Common myeloid progenitor, CD34-positive (primary cell): Measurements from ENCODE around the gene EXO1.
"Not testable (repeated sequence)": the region's sequence is repeated elsewhere in the genome, so short reads cannot be mapped to it uniquely, and the experiment has no call there.

Experiments used
- CTCF ChIA-PET: fragments of 350-600 bp; sonication (Branson Sonifier 250); formaldehyde crosslinking; loops from one replicate; lab custom pipeline; 2021; ENCODE audit warnings: antibody characterized with exemption; lab: Charles Lee
- POLR2A ChIA-PET: fragments of 350-600 bp; sonication (Branson Sonifier 250); formaldehyde crosslinking; loops from one replicate; lab custom pipeline; 2021; ENCODE audit warnings: antibody characterized with exemption; lab: Charles Lee
- DNase-seq, 3 donors: peaks; one replicate each; pipeline versions ENCODE4 v3.0.0 to v3.0.0-alpha.2; 2013
- H3K27ac ChIP-seq, 2 experiments: 1 replicate in 1 of 2; 2 replicates in 1 of 2; pipeline ENCODE4 v1.7.0; 2013; ENCODE audit warnings: inconsistent platforms in 2 of 2, low read length in 2 of 2, mild to moderate bottlenecking in 2 of 2, low read depth in 1 of 2, moderate library complexity in 1 of 2; ENCODE audit not compliant: severe bottlenecking in 2 of 2, insufficient read depth in 1 of 2, poor library complexity in 1 of 2
- H3K27me3 ChIP-seq, 5 experiments: replicated peaks in 2 of 5; 1 replicate in 3 of 5; 2 replicates in 2 of 5; pipeline versions ENCODE4 v1.6.1 to v1.7.0; 2013; ENCODE audit warnings: low read length in 4 of 5, mild to moderate bottlenecking in 2 of 5, moderate library complexity in 2 of 5, inconsistent platforms in 1 of 5; ENCODE audit not compliant: insufficient read depth in 5 of 5, control insufficient read depth in 4 of 5
- H3K36me3 ChIP-seq, 4 experiments: 1 replicate in 2 of 4; 2 replicates in 2 of 4; pipeline versions ENCODE4 v1.6.1 to v1.7.0; 2013; ENCODE audit warnings: low read length in 3 of 4, control low read depth in 1 of 4, mild to moderate bottlenecking in 1 of 4; ENCODE audit not compliant: control insufficient read depth in 4 of 4, insufficient read depth in 4 of 4
- H3K4me1 ChIP-seq, 4 experiments: 1 replicate in 3 of 4; 2 replicates in 1 of 4; pipeline versions ENCODE4 v1.6.1 to v1.7.1; 2013; ENCODE audit warnings: low read length in 3 of 4, mild to moderate bottlenecking in 3 of 4, control low read depth in 1 of 4, inconsistent platforms in 1 of 4, moderate library complexity in 1 of 4; ENCODE audit not compliant: control insufficient read depth in 4 of 4, insufficient read depth in 4 of 4; ENCODE audit errors: control extremely low read depth in 1 of 4
- H3K4me3 ChIP-seq, 7 experiments: 1 replicate in 4 of 7; 2 replicates in 3 of 7; pipeline versions ENCODE4 v1.5.1 to v1.7.0; 2013; ENCODE audit warnings: mild to moderate bottlenecking in 7 of 7, low read length in 6 of 7, moderate library complexity in 6 of 7, inconsistent platforms in 2 of 7, low read depth in 2 of 7, control low read depth in 1 of 7; ENCODE audit not compliant: insufficient read depth in 4 of 7, control insufficient read depth in 1 of 7; ENCODE audit errors: extremely low read depth in 1 of 7
- H3K9me3 ChIP-seq, 5 experiments: 1 replicate in 4 of 5; 2 replicates in 1 of 5; pipeline versions ENCODE4 v1.6.1 to v1.7.1; 2013; ENCODE audit warnings: low read length in 4 of 5, mild to moderate bottlenecking in 2 of 5, inconsistent platforms in 1 of 5, low read depth in 1 of 5, moderate library complexity in 1 of 5; ENCODE audit not compliant: control insufficient read depth in 4 of 5, insufficient read depth in 2 of 5; ENCODE audit errors: control extremely low read depth in 1 of 5
- WGBS: methylation state at CpG from one replicate; pipeline ENCODE4 v1.1.5; 2013; ENCODE audit not compliant: insufficient coverage; 5-methylcytosine and 5-hydroxymethylcytosine counted together

Gene EXO1

GRCh38 chr1:241848686-241849344, 811 bp downstream of the EXO1 start:
- peaks cover 1 to 20% (median 5%) of the 10 kb centered on the region in 4 experiments for H3K36me3 ChIP-seq
- peaks cover 3 to 21% (median 11%) of the 10 kb centered on the region in 4 experiments for H3K4me1 ChIP-seq
- no peaks in the 10 kb centered on the region for H3K9me3 ChIP-seq
- WGBS = 60% methylated on average over 2 of the region's 13 CpGs
- peak overlapping the region; percentile 85 to 92 for H3K27ac ChIP-seq
- ChIA-PET CTCF (interaction anchor here (0.6 kb wide), 1 partner anchor 12 kb away, joined by 3 read pairs; no protein-coding TSS in a partner anchor), POLR2A (no interaction called here)
- no peaks in the 10 kb centered on the region for H3K27me3 ChIP-seq
- DNase-seq = no peak
- H3K4me3 ChIP-seq = peak overlapping the region; percentile 93 to 100 (median 98)

GRCh38 chr1:241849345-241849695, 1.3 kb downstream of the EXO1 start:
- CTCF ChIA-PET = interaction anchor here (0.6 kb wide), 1 partner anchor 12 kb away, joined by 3 read pairs; no protein-coding TSS in a partner anchor
- H3K27ac ChIP-seq = no peak overlapping the region
- POLR2A ChIA-PET = no interaction called here

DNA sequence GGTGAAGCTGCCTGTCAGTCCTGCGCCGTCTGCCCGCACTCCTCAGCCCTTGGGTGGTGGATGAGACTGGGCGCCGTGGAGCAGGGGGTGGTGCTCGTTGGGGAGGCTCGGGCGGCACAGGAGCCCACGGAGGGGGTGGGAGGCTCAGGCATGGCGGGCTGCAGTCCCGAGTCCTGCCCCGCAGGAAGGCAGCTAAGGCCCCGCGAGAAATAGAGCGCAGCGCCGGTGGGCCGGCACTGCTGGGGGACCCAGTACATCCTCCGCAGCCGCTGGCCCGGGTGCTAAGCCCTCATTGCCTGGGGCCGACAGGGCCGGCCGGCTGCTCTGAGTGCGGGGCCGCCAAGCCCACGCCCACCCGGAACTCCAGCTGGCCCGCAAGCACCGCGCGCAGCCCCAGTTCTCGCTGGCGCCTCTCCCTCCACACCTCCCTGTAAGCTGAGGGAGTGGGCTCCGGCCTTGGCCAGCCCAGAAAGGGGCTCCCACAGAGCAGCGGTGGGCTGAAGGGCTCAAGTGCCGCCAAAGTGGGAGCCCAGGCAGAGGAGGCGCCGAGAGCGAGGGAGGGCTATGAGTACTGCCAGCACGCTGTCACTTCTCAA, 7.6 kb downstream of the EXO1 start:
- H3K4me1 ChIP-seq, POLR2A ChIA-PET, H3K4me3 ChIP-seq, DNase-seq, H3K9me3 ChIP-seq, H3K27me3 ChIP-seq, H3K27ac ChIP-seq: not testable (repeated sequence)
- WGBS = 98% methylated on average over 29 of the region's 41 CpGs
- H3K36me3 ChIP-seq = peaks cover 4 to 39% (median 7%) of the 10 kb centered on the region in 4 experiments
- CTCF ChIA-PET = interaction anchor here (1.1 to 1.5 kb wide), 2 partner anchors 14 to 38 kb away, joined by 3 read pairs; no protein-coding TSS in a partner anchor

More at GRCh38 chr1:241849345-241849695, 1.3 kb downstream of the EXO1 start:
- no peaks in the 10 kb centered on the region for H3K27me3 ChIP-seq
- no peak for DNase-seq
- no peaks in the 10 kb centered on the region for H3K9me3 ChIP-seq
- H3K36me3 ChIP-seq = peaks cover 4 to 22% (median 6%) of the 10 kb centered on the region in 4 experiments
- WGBS = 93% methylated on average over 4 of the region's 6 CpGs
- H3K4me1 ChIP-seq = peaks cover 3 to 21% (median 11%) of the 10 kb centered on the region in 4 experiments
- H3K4me3 ChIP-seq = peak overlapping the region in 2 of 7 experiments; percentile 25 to 99

- Histone ChIP-seq H3K4me1 (no peaks in the 10 kb centered on the region), H3K4me3 (no peak overlapping the region), H3K9me3 (no peaks in the 10 kb centered on the region), H3K27ac (no peak overlapping the region), H3K36me3 (peaks cover 7 to 46% (median 8%) of the 10 kb centered on the region in 4 experiments), H3K27me3 (no peaks in the 10 kb centered on the region)
- CTCF ChIA-PET = interaction anchor here (0.8 to 1.2 kb wide), 2 partner anchors 127 to 163 kb away, joined by 3 read pairs; no protein-coding TSS in a partner anchor
- 62% methylated on average over 3 of the region's 6 CpGs for WGBS
- peak in 1 of 3 donors; percentile 12 for DNase-seq
- POLR2A ChIA-PET = no interaction called here
Measured at GRCh38 chr1:241857131-241857530, 9.1 kb downstream of the EXO1 start.

DNA sequence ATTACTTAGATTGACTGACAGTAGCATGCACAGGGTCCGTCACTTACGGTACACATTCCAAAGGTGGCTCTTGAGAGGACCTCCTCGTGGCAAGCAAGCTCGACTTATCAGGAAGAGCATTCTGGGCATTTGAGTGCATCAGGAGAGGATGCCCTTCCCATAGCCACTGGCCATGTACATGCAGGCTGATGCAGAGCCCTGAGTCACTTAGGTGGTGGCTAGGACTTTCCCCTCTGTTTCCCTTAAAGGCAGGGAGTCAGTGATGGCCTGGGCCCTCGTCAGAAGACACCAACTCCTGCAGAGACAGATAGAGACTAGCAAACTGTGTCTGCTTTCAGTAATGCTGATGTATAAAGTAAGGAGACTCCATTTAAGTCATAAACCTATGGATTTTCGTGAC, 12.9 kb downstream of the EXO1 start:
- CTCF ChIA-PET = no interaction called here
- peaks cover 0 to 47% (median 4%) of the 10 kb centered on the region in 4 experiments for H3K36me3 ChIP-seq
- POLR2A ChIA-PET = no interaction called here
- no CpG with 5 or more reads among the region's 6 CpGs for WGBS
- H3K27ac ChIP-seq = no peak overlapping the region
- H3K4me1 ChIP-seq = no peaks in the 10 kb centered on the region
- no peaks in the 10 kb centered on the region for H3K27me3 ChIP-seq
- DNase-seq = no peak
- H3K9me3 ChIP-seq = no peaks in the 10 kb centered on the region
- H3K4me3 ChIP-seq = no peak overlapping the region

- no peak overlapping the region for H3K4me3 ChIP-seq
- no peak overlapping the region for H3K27ac ChIP-seq
- H3K9me3 ChIP-seq = no peaks in the 10 kb centered on the region
- no peaks in the 10 kb centered on the region for H3K27me3 ChIP-seq
- ChIA-PET CTCF (interaction anchor here (1.6 kb wide), 1 partner anchor 16 kb away, joined by 4 read pairs; no protein-coding TSS in a partner anchor), POLR2A (no interaction called here)
- no CpG with 5 or more reads among the region's 1 CpG for WGBS
- peaks cover 0 to 21% (median 3%) of the 10 kb centered on the region in 4 experiments for H3K36me3 ChIP-seq
- no peaks in the 10 kb centered on the region for H3K4me1 ChIP-seq
- peak in 1 of 3 donors; percentile 4 for DNase-seq
Measured at GRCh38 chr1:241869022-241869421, 21.0 kb downstream of the EXO1 start.

GRCh38 chr1:241870336-241870735, 22.3 kb downstream of the EXO1 start:
- no peak for DNase-seq
- Histone ChIP-seq H3K27ac (no peak overlapping the region), H3K9me3 (no peaks in the 10 kb centered on the region), H3K36me3 (peaks cover 0 to 16% (median 5%) of the 10 kb centered on the region in 4 experiments), H3K4me1 (no peaks in the 10 kb centered on the region), H3K27me3 (no peaks in the 10 kb centered on the region), H3K4me3 (no peak overlapping the region)
- POLR2A ChIA-PET = no interaction called here
- CTCF ChIA-PET = no interaction called here
